Caco-2 (cell line): ENCODE results near the gene HIGD2A. TPM values are rescaled to one million over a fixed set of nuclear protein-coding genes. Genes with fewer than 3 reads are reported as not detected.

ENCODE experiments used
- BruUV-seq: library from RNA; stranded (reverse); fragments of 400-500 nt; replicated peaks from 2 replicates; lab custom pipeline; 2021; lab: Mats Ljungman, UMichigan
- CTCF ChIA-PET: fragments of 300-600 bp; sonication (Branson Sonifier 250); formaldehyde crosslinking; loops from one replicate; lab custom pipeline; 2022; ENCODE audit warnings: antibody characterized with exemption; lab: Charles Lee
- POLR2A ChIA-PET: fragments of 300-600 bp; sonication (Branson Sonifier 250); formaldehyde crosslinking; loops from one replicate; lab custom pipeline; 2022; ENCODE audit warnings: antibody characterized with exemption; lab: Charles Lee
- DNase-seq, 2 experiments: peaks; one replicate each; pipeline versions ENCODE4 v3.0.0 to v3.0.0-alpha.2; 2020 to 2022
- H3K27me3 ChIP-seq: replicated peaks from 2 replicates; pipeline ENCODE4 v1.6.0; 2011; ENCODE audit warnings: low read length; ENCODE audit not compliant: control insufficient read depth, insufficient read depth
- H3K36me3 ChIP-seq: 2 replicates; pipeline ENCODE4 v1.5.1; 2011; ENCODE audit warnings: low read length; ENCODE audit not compliant: control insufficient read depth, insufficient read depth
- H3K4me1 ChIP-seq: fragments of 250-450 bp; sonication (Bioruptor Pico); 2 replicates; pipeline ENCODE4 v1.5.1; 2020; ENCODE audit warnings: mild to moderate bottlenecking
- H3K4me3 ChIP-seq: 2 replicates; pipeline ENCODE4 v1.5.1; 2011; ENCODE audit warnings: low read depth, mild to moderate bottlenecking, control low read depth, low read length
- H3K9me3 ChIP-seq: fragments of 250-450 bp; sonication (Bioruptor Pico); 2 replicates; pipeline ENCODE4 v1.5.1; 2020; ENCODE audit warnings: mild to moderate bottlenecking, moderate library complexity
- H3K27ac Mint-ChIP-seq: one replicate; pipeline ENCODE4 v1.8.0; 2022; ENCODE audit warnings: mixed read lengths; ENCODE audit not compliant: unreplicated experiment
- H3K27me3 Mint-ChIP-seq: one replicate; pipeline ENCODE4 v1.8.0; 2022; ENCODE audit warnings: mixed read lengths; ENCODE audit not compliant: insufficient read depth, unreplicated experiment
- H3K36me3 Mint-ChIP-seq: one replicate; pipeline ENCODE4 v1.8.0; 2022; ENCODE audit warnings: mild to moderate bottlenecking, mixed read lengths; ENCODE audit not compliant: insufficient read depth, unreplicated experiment
- H3K4me1 Mint-ChIP-seq: one replicate; pipeline ENCODE4 v1.8.0; 2022; ENCODE audit warnings: low read depth, mixed read lengths; ENCODE audit not compliant: unreplicated experiment
- H3K4me3 Mint-ChIP-seq: one replicate; pipeline ENCODE4 v1.8.0; 2022; ENCODE audit warnings: mild to moderate bottlenecking, moderate library complexity, mixed read lengths; ENCODE audit not compliant: unreplicated experiment
- H3K9me3 Mint-ChIP-seq: one replicate; pipeline ENCODE4 v1.8.0; 2022; ENCODE audit warnings: mixed read lengths; ENCODE audit not compliant: unreplicated experiment
- intact Hi-C: fragments of 100-400 bp; cut with micrococcal nuclease; formaldehyde crosslinking; loops from one replicate; pipeline ENCODE4 v1.10.0; 2022; ENCODE audit not compliant: unreplicated experiment
- total RNA-seq: library from RNA; stranded (reverse); gene quantifications from 2 replicates; pipeline ENCODE4 v1.2.3, GENCODE V29; 2022
- TF ChIP-seq, protein P1 (sequence below), 2 experiments: fragments of 200-600 bp in 1 of 2; IDR thresholded peaks; 1 replicate in 1 of 2; 2 replicates in 1 of 2; pipeline versions ENCODE4 v1.5.1 to v1.8.0; 2011 to 2022; ENCODE audit warnings: antibody characterized with exemption in 1 of 2, control low read depth in 1 of 2, inconsistent platforms in 1 of 2, low read depth in 1 of 2, low read length in 1 of 2, mild to moderate bottlenecking in 1 of 2, moderate library complexity in 1 of 2; ENCODE audit not compliant: insufficient read depth in 1 of 2, severe bottlenecking in 1 of 2, unreplicated experiment in 1 of 2

The HIGD2A gene
- total RNA-seq, 1 experiment from 2014 or later = 110 TPM

DNA sequence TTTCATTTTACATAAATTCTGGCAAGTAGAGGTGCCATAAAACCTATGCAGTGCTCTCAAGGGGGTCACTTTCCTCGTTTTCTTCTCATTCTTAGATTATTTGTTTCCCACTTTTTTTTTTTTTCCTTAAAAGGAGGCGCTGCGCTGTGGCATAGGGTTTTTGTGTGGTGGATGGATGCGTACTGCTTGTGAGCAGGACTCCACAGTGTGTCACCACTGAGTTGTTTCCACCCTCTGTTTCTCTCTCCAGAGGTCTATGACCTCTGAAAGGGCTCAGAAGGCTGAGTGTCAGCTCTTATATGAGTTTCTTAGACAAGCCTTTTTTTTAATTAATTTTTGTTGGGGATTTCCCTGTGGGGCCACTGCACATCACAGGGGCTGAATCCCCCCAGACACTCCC is 41.4 kb downstream of the HIGD2A start:
- peaks cover 7% of the 10 kb centered on the region for H3K4me1 Mint-ChIP-seq
- Histone ChIP-seq H3K4me1 (peaks cover 11% of the 10 kb centered on the region), H3K4me3 (no peak overlapping the region), H3K9me3 (no peaks in the 10 kb centered on the region), H3K27me3 (no peaks in the 10 kb centered on the region), H3K36me3 (no peaks in the 10 kb centered on the region)
- TF ChIP-seq, protein P1, sequence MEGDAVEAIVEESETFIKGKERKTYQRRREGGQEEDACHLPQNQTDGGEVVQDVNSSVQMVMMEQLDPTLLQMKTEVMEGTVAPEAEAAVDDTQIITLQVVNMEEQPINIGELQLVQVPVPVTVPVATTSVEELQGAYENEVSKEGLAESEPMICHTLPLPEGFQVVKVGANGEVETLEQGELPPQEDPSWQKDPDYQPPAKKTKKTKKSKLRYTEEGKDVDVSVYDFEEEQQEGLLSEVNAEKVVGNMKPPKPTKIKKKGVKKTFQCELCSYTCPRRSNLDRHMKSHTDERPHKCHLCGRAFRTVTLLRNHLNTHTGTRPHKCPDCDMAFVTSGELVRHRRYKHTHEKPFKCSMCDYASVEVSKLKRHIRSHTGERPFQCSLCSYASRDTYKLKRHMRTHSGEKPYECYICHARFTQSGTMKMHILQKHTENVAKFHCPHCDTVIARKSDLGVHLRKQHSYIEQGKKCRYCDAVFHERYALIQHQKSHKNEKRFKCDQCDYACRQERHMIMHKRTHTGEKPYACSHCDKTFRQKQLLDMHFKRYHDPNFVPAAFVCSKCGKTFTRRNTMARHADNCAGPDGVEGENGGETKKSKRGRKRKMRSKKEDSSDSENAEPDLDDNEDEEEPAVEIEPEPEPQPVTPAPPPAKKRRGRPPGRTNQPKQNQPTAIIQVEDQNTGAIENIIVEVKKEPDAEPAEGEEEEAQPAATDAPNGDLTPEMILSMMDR (IDR thresholded peaks at IDR 0.05; ENCODE audit: insufficient read depth in 1 of 2, low read depth in 1 of 2, low read length in 1 of 2, severe bottlenecking in 1 of 2, unreplicated experiment in 1 of 2) = peak in 1 of 2 experiments; percentile 20
- peaks cover 9% of the 10 kb centered on the region for H3K9me3 Mint-ChIP-seq
- ChIA-PET POLR2A (no interaction called here), CTCF (interaction anchor here (1.1 kb wide), 1 partner anchor 18 kb away, joined by 3 read pairs; no protein-coding TSS in a partner anchor)
- no peak overlapping the region for H3K27ac Mint-ChIP-seq
- no peak for DNase-seq
- peaks cover 8% of the 10 kb centered on the region for H3K36me3 Mint-ChIP-seq
- no peaks in the 10 kb centered on the region for H3K27me3 Mint-ChIP-seq
- H3K4me3 Mint-ChIP-seq = no peak overlapping the region
- BruUV-seq = no TSS peak
- intact Hi-C loops = no loop called here

DNA sequence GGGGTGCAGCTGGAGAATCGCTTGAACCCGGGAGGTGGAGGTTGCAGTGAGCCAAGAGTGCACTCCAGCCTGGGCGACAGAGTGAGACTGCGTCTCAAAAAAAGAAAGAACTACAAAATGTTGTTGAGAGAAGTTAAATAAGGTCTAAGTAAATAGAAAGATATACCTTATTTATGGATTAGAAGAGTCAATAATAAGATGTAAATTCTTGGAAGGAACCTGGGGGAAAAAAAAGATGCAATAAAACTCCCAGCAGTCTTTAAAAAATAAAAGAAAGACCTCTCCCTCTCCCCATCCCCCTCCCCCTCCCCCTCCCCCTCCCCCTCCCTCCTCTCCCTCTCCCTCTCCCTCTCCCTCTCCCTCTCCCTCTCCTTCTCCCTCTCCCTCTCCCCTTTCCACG is 44.2 kb downstream of the HIGD2A start:
- CTCF ChIA-PET = no interaction called here
- intact Hi-C loops = no loop called here
- H3K9me3 ChIP-seq = no peaks in the 10 kb centered on the region
- no peak overlapping the region for H3K27ac Mint-ChIP-seq
- TF ChIP-seq, protein P1 (IDR thresholded peaks at IDR 0.05; ENCODE audit: insufficient read depth in 1 of 2, low read depth in 1 of 2, low read length in 1 of 2, severe bottlenecking in 1 of 2, unreplicated experiment in 1 of 2) = no peak
- BruUV-seq = no TSS peak
- no peak overlapping the region for H3K4me3 ChIP-seq
- peaks cover 9% of the 10 kb centered on the region for H3K9me3 Mint-ChIP-seq
- no peaks in the 10 kb centered on the region for H3K27me3 Mint-ChIP-seq
- H3K4me1 ChIP-seq = no peaks in the 10 kb centered on the region
- no peak for DNase-seq
- H3K4me1 Mint-ChIP-seq = no peaks in the 10 kb centered on the region
- no peak overlapping the region for H3K4me3 Mint-ChIP-seq
- POLR2A ChIA-PET = no interaction called here
- H3K36me3 ChIP-seq = no peaks in the 10 kb centered on the region
- H3K27me3 ChIP-seq = no peaks in the 10 kb centered on the region
- H3K36me3 Mint-ChIP-seq = peaks cover 8% of the 10 kb centered on the region

DNA sequence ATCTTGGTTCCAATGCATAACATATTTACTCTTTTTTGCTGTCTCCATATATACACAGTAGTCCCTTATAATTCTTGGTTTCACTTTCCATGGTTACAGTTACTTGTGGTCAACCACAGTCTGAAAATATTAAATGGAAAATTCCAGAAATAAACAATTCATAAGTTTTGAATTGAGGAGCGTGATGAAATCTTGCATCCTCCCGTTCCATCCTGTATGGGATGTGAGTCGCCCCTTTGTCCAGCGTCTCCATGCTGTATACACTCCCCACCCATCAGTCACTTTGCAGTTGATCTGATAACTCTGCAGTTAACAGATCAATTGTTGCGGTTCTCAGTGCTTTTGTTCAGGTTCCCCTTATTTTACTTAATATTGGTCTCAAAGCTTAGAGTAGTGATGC is 48.1 kb downstream of the HIGD2A start:
- peaks cover 9% of the 10 kb centered on the region for H3K9me3 Mint-ChIP-seq
- DNase-seq = no peak
- H3K9me3 ChIP-seq = no peaks in the 10 kb centered on the region
- H3K4me1 ChIP-seq = peaks cover 6% of the 10 kb centered on the region; the same call in 1 of the 2 replicates
- peaks cover 8% of the 10 kb centered on the region for H3K36me3 Mint-ChIP-seq
- H3K27me3 Mint-ChIP-seq = no peaks in the 10 kb centered on the region
- no peak overlapping the region for H3K4me3 Mint-ChIP-seq
- ChIA-PET CTCF (interaction anchor here (0.7 kb wide), 1 partner anchor 597 kb away, joined by 5 read pairs; no protein-coding TSS in a partner anchor), POLR2A (no interaction called here)
- H3K4me3 ChIP-seq = no peak overlapping the region
- H3K27ac Mint-ChIP-seq = no peak overlapping the region
- TF ChIP-seq, protein P1 (IDR thresholded peaks at IDR 0.05; ENCODE audit: insufficient read depth in 1 of 2, low read depth in 1 of 2, low read length in 1 of 2, severe bottlenecking in 1 of 2, unreplicated experiment in 1 of 2) = no peak
- H3K27me3 ChIP-seq = no peaks in the 10 kb centered on the region
- intact Hi-C loops = no loop called here
- H3K4me1 Mint-ChIP-seq = peaks cover 12% of the 10 kb centered on the region
- no peaks in the 10 kb centered on the region for H3K36me3 ChIP-seq
- no TSS peak for BruUV-seq
